SK-N-SH (cell line): ENCODE results near the gene ZNF507. TPM values are rescaled to one million over a fixed set of nuclear protein-coding genes. Genes with fewer than 3 reads are reported as not detected.

Experiments
- CTCF ChIA-PET: fragments of 300-600, 350-600 bp; formaldehyde crosslinking; extraction: SDS; loops from one replicate; lab custom pipeline; 2021; lab: Yijun Ruan, JAX
- POLR2A ChIA-PET: fragments of 350-600 bp; sonication (Branson Sonifier 250); formaldehyde crosslinking; extraction: SDS; loops from one replicate; lab custom pipeline; 2020; ENCODE audit warnings: antibody characterized with exemption, inconsistent platforms; lab: Yijun Ruan, JAX
- DNase-seq: peaks from one replicate; pipeline ENCODE4 v3.0.0; 2012
- H2AFZ ChIP-seq: fragments of 200-600 bp; sonication (generic); 2 replicates; pipeline ENCODE4 v1.8.1; 2016; ENCODE audit warnings: antibody characterized with exemption, mild to moderate bottlenecking, low read depth
- H3F3A ChIP-seq: fragments of 200-600 bp; sonication (generic); replicated peaks from 2 replicates; pipeline ENCODE3; 2016; ENCODE audit warnings: antibody characterized with exemption, mild to moderate bottlenecking; ENCODE audit not compliant: insufficient read depth
- H3K27ac ChIP-seq, 2 experiments: fragments of 200-500 bp in 1 of 2; fragments of 200-600 bp in 1 of 2; sonication (Bioruptor generic) in 1 of 2; sonication (generic), shearing (Covaris generic) in 1 of 2; 2 replicates each; pipeline versions ENCODE4 v1.5.1 to v1.6.1; 2014 to 2016; ENCODE audit warnings: low read depth in 2 of 2, inconsistent platforms in 1 of 2, low read length in 1 of 2, mild to moderate bottlenecking in 1 of 2, mixed read lengths in 1 of 2
- H3K27me3 ChIP-seq: fragments of 200-600 bp; sonication (generic), shearing (Covaris generic); 2 replicates; pipeline ENCODE4 v1.6.1; 2016; ENCODE audit warnings: mixed run types; ENCODE audit not compliant: insufficient read depth
- H3K36me3 ChIP-seq, 2 experiments: fragments of 200-500 bp in 1 of 2; fragments of 200-600 bp in 1 of 2; sonication (Bioruptor generic) in 1 of 2; sonication (generic) in 1 of 2; replicated peaks in 1 of 2; 2 replicates each; pipeline versions ENCODE3 to v1.5.1; 2014 to 2016; ENCODE audit warnings: low read length in 1 of 2, mild to moderate bottlenecking in 1 of 2; ENCODE audit not compliant: insufficient read depth in 2 of 2, control insufficient read depth in 1 of 2
- H3K4me1 ChIP-seq, 2 experiments: fragments of 200-500 bp in 1 of 2; fragments of 200-600 bp in 1 of 2; sonication (Bioruptor generic) in 1 of 2; sonication (generic), shearing (Covaris generic) in 1 of 2; 2 replicates each; pipeline versions ENCODE4 v1.5.1 to v1.6.1; 2014 to 2016; ENCODE audit warnings: low read depth in 1 of 2, low read length in 1 of 2, mixed run types in 1 of 2; ENCODE audit not compliant: insufficient read depth in 2 of 2, control insufficient read depth in 1 of 2
- H3K4me2 ChIP-seq: fragments of 200-600 bp; sonication (generic), shearing (Covaris generic); 2 replicates; pipeline ENCODE4 v1.6.1; 2017; ENCODE audit warnings: mixed run types
- H3K4me3 ChIP-seq, 2 experiments: fragments of 200-500 bp in 1 of 2; fragments of 200-600 bp in 1 of 2; sonication (Bioruptor generic) in 1 of 2; sonication (generic), shearing (Covaris generic) in 1 of 2; 2 replicates each; pipeline versions ENCODE4 v1.5.1 to v1.8.1; 2014 to 2016; ENCODE audit warnings: low read depth in 2 of 2, inconsistent platforms in 1 of 2, low read length in 1 of 2, mild to moderate bottlenecking in 1 of 2, mixed read lengths in 1 of 2, moderate library complexity in 1 of 2
- H3K79me2 ChIP-seq: fragments of 200-600 bp; sonication (generic); 2 replicates; pipeline ENCODE4 v1.8.1; 2017; ENCODE audit warnings: mild to moderate bottlenecking; ENCODE audit not compliant: insufficient read depth
- H3K9ac ChIP-seq: fragments of 200-600 bp; sonication (generic); 2 replicates; pipeline ENCODE4 v1.6.1; 2017; ENCODE audit warnings: mixed run types
- H3K9me2 ChIP-seq: fragments of 200-600 bp; sonication (generic); 2 replicates; pipeline ENCODE4 v1.6.1; 2017; ENCODE audit warnings: mixed run types
- H3K9me3 ChIP-seq: fragments of 200-600 bp; sonication (generic); 2 replicates; pipeline ENCODE4 v1.6.1; 2017; ENCODE audit warnings: mixed run types, mild to moderate bottlenecking, moderate library complexity
- H4K20me1 ChIP-seq: fragments of 200-600 bp; sonication (generic); 2 replicates; pipeline ENCODE4 v1.6.1; 2017; ENCODE audit warnings: mild to moderate bottlenecking, mixed run types; ENCODE audit not compliant: insufficient read depth
- CHD2 ChIP-seq: fragments of 150-350 bp; IDR thresholded peaks from 2 replicates; pipeline ENCODE4 v1.6.1; 2018; ENCODE audit warnings: low read length; ENCODE audit not compliant: partially characterized antibody
- ELF1 ChIP-seq: IDR thresholded peaks from 2 replicates; pipeline ENCODE4 v1.4.0; 2012
- EZH2phosphoT487 ChIP-seq: fragments of 200-600 bp; sonication (generic); IDR thresholded peaks from 2 replicates; pipeline ENCODE4 v1.6.1; 2017; ENCODE audit warnings: low read depth, mixed run types, mild to moderate bottlenecking, antibody characterized with exemption, moderate library complexity, borderline replicate concordance
- FOSL2 ChIP-seq: IDR thresholded peaks from 2 replicates; pipeline ENCODE4 v1.4.0; 2012; ENCODE audit warnings: low read depth, mild to moderate bottlenecking, moderate library complexity, borderline replicate concordance
- FOXJ3 ChIP-seq: sonication (generic); formaldehyde crosslinking; IDR thresholded peaks from 2 replicates; pipeline ENCODE4 v1.5.1; 2020; ENCODE audit warnings: mild to moderate bottlenecking, missing genetic modification reagents
- IRF3 ChIP-seq: fragments of 150-350 bp; IDR thresholded peaks from 2 replicates; pipeline ENCODE4 v1.6.1; 2016; ENCODE audit warnings: mild to moderate bottlenecking, low read depth, low read length
- JUND ChIP-seq: IDR thresholded peaks from 2 replicates; pipeline ENCODE4 v1.4.0; 2012
- MAX ChIP-seq: IDR thresholded peaks from 2 replicates; pipeline ENCODE4 v1.4.0; 2012; ENCODE audit warnings: low read depth
- NRF1 ChIP-seq: IDR thresholded peaks from 2 replicates; pipeline ENCODE4 v1.6.1; 2012; ENCODE audit warnings: low read depth, mild to moderate bottlenecking, low read length
- RAD21 ChIP-seq: IDR thresholded peaks from 2 replicates; pipeline ENCODE4 v1.6.1; 2012; ENCODE audit warnings: mild to moderate bottlenecking, low read length
- RCOR1 ChIP-seq: fragments of 150-350 bp; IDR thresholded peaks from 2 replicates; pipeline ENCODE4 v1.6.1; 2017; ENCODE audit warnings: antibody characterized with exemption, low read length
- SIN3A ChIP-seq: IDR thresholded peaks from 2 replicates; pipeline ENCODE4 v1.6.1; 2012; ENCODE audit warnings: low read depth, mild to moderate bottlenecking, low read length, moderate library complexity, borderline replicate concordance
- SMC3 ChIP-seq: IDR thresholded peaks from 2 replicates; pipeline ENCODE4 v1.6.1; 2012; ENCODE audit warnings: low read depth, low read length, improper control_type of control experiment
- TAF1 ChIP-seq: IDR thresholded peaks from 2 replicates; pipeline ENCODE4 v1.6.1; 2012; ENCODE audit warnings: low read depth, mild to moderate bottlenecking, low read length, moderate library complexity, borderline replicate concordance
- ZBTB33 ChIP-seq: IDR thresholded peaks from 2 replicates; pipeline ENCODE4 v1.4.0; 2012; ENCODE audit warnings: low read depth, borderline replicate concordance
- WGBS: methylation state at CpG from one replicate; pipeline ENCODE4 v1.1.6; 2017; ENCODE audit warnings: low lambda C conversion rate; 5-methylcytosine and 5-hydroxymethylcytosine counted together
- polyA plus RNA-seq, 3 experiments: library from polyadenylated mRNA; depleted of rRNA; stranded (reverse); fragments of >200 nt; gene quantifications; 2 replicates each; pipeline ENCODE4 v1.2.3, GENCODE V29; 2012
- TF ChIP-seq, protein P1 (sequence below): fragments of 150-350 bp; IDR thresholded peaks from 2 replicates; pipeline ENCODE4 v1.6.1; 2017; ENCODE audit warnings: antibody characterized with exemption, low read length, low read depth, borderline replicate concordance
- TF ChIP-seq, protein P2 (sequence below): IDR thresholded peaks from 2 replicates; pipeline ENCODE4; 2012

ZNF507 gene
- polyA plus RNA-seq, 1 of the 3 experiments (the other 2 are of a cell fraction) = 6.8 TPM

DNA sequence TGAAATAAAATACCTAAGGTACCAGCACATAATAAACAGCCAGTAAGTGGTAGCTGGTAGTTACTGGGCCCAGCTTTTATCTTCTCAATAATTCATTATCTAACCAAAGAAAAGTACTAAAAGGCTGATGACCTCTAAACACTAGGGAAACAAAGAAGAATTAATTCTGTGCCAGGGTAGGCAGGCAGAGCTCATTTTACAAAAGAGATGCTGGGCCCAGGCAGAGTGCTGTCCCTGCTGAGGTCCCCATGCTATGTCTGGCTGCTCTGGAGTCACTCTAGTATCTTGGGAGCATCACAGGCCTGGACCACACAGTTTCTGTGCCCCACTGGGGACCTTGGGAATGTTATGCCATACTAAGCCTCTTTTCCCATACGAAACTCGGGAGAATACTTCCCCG is 18.2 kb downstream of the ZNF507 start:
- ChIA-PET POLR2A (no interaction called here), CTCF (no interaction called here)
- WGBS = 94% methylated on average over 3 of the region's 3 CpGs
- H2AFZ ChIP-seq = no peak overlapping the region
- peaks cover 62% of the 10 kb centered on the region for H3K79me2 ChIP-seq
- no peak overlapping the region for H3K4me2 ChIP-seq
- H3K4me1 ChIP-seq = no peaks in the 10 kb centered on the region; a peak in 1 of 4 replicates
- peaks cover 48 to 62% of the 10 kb centered on the region in 2 experiments for H3K36me3 ChIP-seq
- no peak overlapping the region for H3K9ac ChIP-seq
- DNase-seq = no peak
- TF ChIP-seq TAF1 = no peak
- TF ChIP-seq, all 33 proteins: peak for 0
- Histone ChIP-seq H3F3A (no peaks in the 10 kb centered on the region), H3K27me3 (no peaks in the 10 kb centered on the region), H3K27ac (no peak overlapping the region), H3K9me2 (no peaks in the 10 kb centered on the region), H3K9me3 (no peaks in the 10 kb centered on the region), H3K4me3 (no peak overlapping the region), H4K20me1 (peaks cover 36% of the 10 kb centered on the region)

DNA sequence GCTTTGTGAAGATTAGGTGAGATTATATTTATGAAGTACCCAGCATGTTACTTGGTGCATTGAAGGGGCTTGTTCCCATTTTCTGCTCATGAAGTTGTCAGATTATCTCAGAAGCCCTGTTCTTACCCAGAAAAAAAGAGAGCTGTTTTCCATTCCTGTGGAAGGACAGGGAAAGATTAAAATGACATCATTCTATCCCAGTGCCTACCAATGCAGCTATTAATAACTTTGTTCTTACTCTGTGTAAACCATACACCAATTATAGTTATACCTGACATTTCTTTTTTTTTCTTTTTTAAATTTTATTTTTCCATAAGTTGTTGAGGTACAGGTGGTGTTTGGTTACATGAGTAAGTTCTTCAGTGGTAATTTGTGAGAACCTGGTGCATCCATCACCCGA is 18.6 kb downstream of the ZNF507 start:
- no peak overlapping the region for H3K4me2 ChIP-seq
- DNase-seq = no peak
- H3K9me3 ChIP-seq = no peaks in the 10 kb centered on the region
- ChIA-PET POLR2A (no interaction called here), CTCF (no interaction called here)
- no peak for TF ChIP-seq EZH2phosphoT487
- no peak for TF ChIP-seq CHD2
- no peak for TF ChIP-seq FOXJ3 (CRISPR knock-in tag)
- no peak for TF ChIP-seq RCOR1
- no peak for TF ChIP-seq IRF3
- no peak for TF ChIP-seq ELF1
- TF ChIP-seq NRF1 = no peak
- TF ChIP-seq, protein P1, sequence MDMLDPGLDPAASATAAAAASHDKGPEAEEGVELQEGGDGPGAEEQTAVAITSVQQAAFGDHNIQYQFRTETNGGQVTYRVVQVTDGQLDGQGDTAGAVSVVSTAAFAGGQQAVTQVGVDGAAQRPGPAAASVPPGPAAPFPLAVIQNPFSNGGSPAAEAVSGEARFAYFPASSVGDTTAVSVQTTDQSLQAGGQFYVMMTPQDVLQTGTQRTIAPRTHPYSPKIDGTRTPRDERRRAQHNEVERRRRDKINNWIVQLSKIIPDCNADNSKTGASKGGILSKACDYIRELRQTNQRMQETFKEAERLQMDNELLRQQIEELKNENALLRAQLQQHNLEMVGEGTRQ = no peak
- no peak for TF ChIP-seq SMC3
- TF ChIP-seq JUND = no peak
- H3F3A ChIP-seq = no peaks in the 10 kb centered on the region
- H3K27me3 ChIP-seq = no peaks in the 10 kb centered on the region
- no peaks in the 10 kb centered on the region; a peak in 1 of 4 replicates for H3K4me1 ChIP-seq
- H3K27ac ChIP-seq = no peak overlapping the region
- 94% methylated on average over 1 of the region's 1 CpG for WGBS
- H2AFZ ChIP-seq = no peak overlapping the region
- peaks cover 63% of the 10 kb centered on the region for H3K79me2 ChIP-seq
- peaks cover 36% of the 10 kb centered on the region for H4K20me1 ChIP-seq
- H3K4me3 ChIP-seq = no peak overlapping the region
- no peaks in the 10 kb centered on the region for H3K9me2 ChIP-seq
- no peak overlapping the region for H3K9ac ChIP-seq
- peaks cover 48 to 58% of the 10 kb centered on the region in 2 experiments for H3K36me3 ChIP-seq

- H3K4me3 ChIP-seq = no peak overlapping the region
- CTCF ChIA-PET = interaction anchor here (1.5 kb wide), 1 partner anchor 203 kb away, joined by 4 read pairs; no protein-coding TSS in a partner anchor
- peaks cover 78% of the 10 kb centered on the region for H3K79me2 ChIP-seq
- TF ChIP-seq, protein P2, sequence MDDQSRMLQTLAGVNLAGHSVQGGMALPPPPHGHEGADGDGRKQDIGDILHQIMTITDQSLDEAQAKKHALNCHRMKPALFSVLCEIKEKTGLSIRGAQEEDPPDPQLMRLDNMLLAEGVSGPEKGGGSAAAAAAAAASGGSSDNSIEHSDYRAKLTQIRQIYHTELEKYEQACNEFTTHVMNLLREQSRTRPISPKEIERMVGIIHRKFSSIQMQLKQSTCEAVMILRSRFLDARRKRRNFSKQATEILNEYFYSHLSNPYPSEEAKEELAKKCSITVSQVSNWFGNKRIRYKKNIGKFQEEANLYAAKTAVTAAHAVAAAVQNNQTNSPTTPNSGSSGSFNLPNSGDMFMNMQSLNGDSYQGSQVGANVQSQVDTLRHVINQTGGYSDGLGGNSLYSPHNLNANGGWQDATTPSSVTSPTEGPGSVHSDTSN = no peak
- TF ChIP-seq MAX (no peak), CHD2 (no peak), SIN3A (no peak), ELF1 (no peak), FOSL2 (no peak), ZBTB33 (no peak), RAD21 (no peak)
- no peaks in the 10 kb centered on the region for H3K9me2 ChIP-seq
- H3K27me3 ChIP-seq = no peaks in the 10 kb centered on the region
- no peaks in the 10 kb centered on the region for H3K9me3 ChIP-seq
- DNase-seq = no peak
- H3K4me2 ChIP-seq = no peak overlapping the region
- H3K4me1 ChIP-seq = no peaks in the 10 kb centered on the region; a peak in 1 of 4 replicates
- no peak overlapping the region for H3K9ac ChIP-seq
- H4K20me1 ChIP-seq = peaks cover 32% of the 10 kb centered on the region
- peaks cover 41 to 49% of the 10 kb centered on the region in 2 experiments for H3K36me3 ChIP-seq
- 74% methylated on average over 6 of the region's 6 CpGs for WGBS
- no peak overlapping the region for H3K27ac ChIP-seq
- H3F3A ChIP-seq = peaks cover 1% of the 10 kb centered on the region
- no peak overlapping the region for H2AFZ ChIP-seq
- POLR2A ChIA-PET = no interaction called here
Observed at GRCh38 chr19:32367063-32367462, 21.7 kb downstream of the ZNF507 start.
